Fibroblast of villous mesenchyme (primary cell): Measurements from ENCODE around the gene CAMLG. TPM values are rescaled to one million over a fixed set of nuclear protein-coding genes. Genes with fewer than 3 reads are reported as not detected.

Experiments
- DNase-seq: peaks from one replicate; pipeline ENCODE4 v3.0.0-alpha.2; 2010; ENCODE audit warnings: low read depth
- H3K4me3 ChIP-seq: 2 replicates; pipeline ENCODE4 v1.5.1; 2011; ENCODE audit warnings: low read depth, mild to moderate bottlenecking, low read length
- CTCF ChIP-seq: IDR thresholded peaks from 2 replicates; pipeline ENCODE4 v1.5.1; 2012; ENCODE audit warnings: low read depth, mild to moderate bottlenecking, low read length; ENCODE audit not compliant: insufficient read depth
- total RNA-seq: library from RNA; depleted of rRNA; stranded (reverse); fragments of >200 nt; gene quantifications from 2 replicates; pipeline ENCODE4 v1.2.3, GENCODE V29; 2012

The CAMLG gene
- total RNA-seq, 1 donor: 33.2 TPM

- peak; percentile 60 for DNase-seq
- H3K4me3 ChIP-seq: no peak overlapping the region
- no peak for TF ChIP-seq CTCF
Observed at GRCh38 chr5:134784946-134785620, 46.7 kb downstream of the CAMLG start.

- no peak for DNase-seq
Observed at GRCh38 chr5:134787692-134788091, 49.3 kb downstream of the CAMLG start.

GRCh38 chr5:134791580-134791979 is 53.2 kb downstream of the CAMLG start:
- no peak for DNase-seq
- no peak overlapping the region for H3K4me3 ChIP-seq
- TF ChIP-seq CTCF: no peak

More at GRCh38 chr5:134787692-134788091, 49.3 kb downstream of the CAMLG start:
- H3K4me3 ChIP-seq: no peak overlapping the region
- no peak for TF ChIP-seq CTCF

- DNase-seq: no peak
- H3K4me3 ChIP-seq: no peak overlapping the region
- TF ChIP-seq CTCF: no peak
Observed at GRCh38 chr5:134792286-134792685, 53.9 kb downstream of the CAMLG start.

GRCh38 chr5:134793111-134793510 is 54.8 kb downstream of the CAMLG start:
- TF ChIP-seq CTCF: no peak
- no peak overlapping the region for H3K4me3 ChIP-seq
- DNase-seq: no peak

GRCh38 chr5:134794082-134794481 is 55.7 kb downstream of the CAMLG start:
- peak; percentile 21 for DNase-seq
- no peak overlapping the region for H3K4me3 ChIP-seq
- no peak for TF ChIP-seq CTCF

GRCh38 chr5:134794819-134795218 is 56.5 kb downstream of the CAMLG start:
- DNase-seq: no peak
- TF ChIP-seq CTCF: no peak
- no peak overlapping the region for H3K4me3 ChIP-seq
